Epidermal melanocyte (primary cell): Measurements from ENCODE around the gene NUP62.
"Not testable (repeated sequence)": the region's sequence is repeated elsewhere in the genome, so short reads cannot be mapped to it uniquely, and the experiment has no call there.

Experiments
- DNase-seq: peaks from one replicate; pipeline ENCODE4 v3.0.0; 2011; ENCODE audit warnings: low spot score; ENCODE audit not compliant: insufficient read length

The NUP62 gene

GRCh38 chr19:49925486-49925885 is 3.8 kb downstream of the NUP62 start:
- DNase-seq, result no peak

- DNase-seq, result not testable (repeated sequence)
Measured at GRCh38 chr19:49924881-49925210, 4.5 kb downstream of the NUP62 start.

- DNase-seq, result no peak
Measured at GRCh38 chr19:49924004-49924880, 5.1 kb downstream of the NUP62 start.

GRCh38 chr19:49923055-49924003 is 6.0 kb downstream of the NUP62 start:
- DNase-seq, result no peak

GRCh38 chr19:49921871-49922795 is 7.2 kb downstream of the NUP62 start:
- DNase-seq, result no peak

- DNase-seq, result no peak
Measured at GRCh38 chr19:49920624-49921363, 8.5 kb downstream of the NUP62 start.

DNA sequence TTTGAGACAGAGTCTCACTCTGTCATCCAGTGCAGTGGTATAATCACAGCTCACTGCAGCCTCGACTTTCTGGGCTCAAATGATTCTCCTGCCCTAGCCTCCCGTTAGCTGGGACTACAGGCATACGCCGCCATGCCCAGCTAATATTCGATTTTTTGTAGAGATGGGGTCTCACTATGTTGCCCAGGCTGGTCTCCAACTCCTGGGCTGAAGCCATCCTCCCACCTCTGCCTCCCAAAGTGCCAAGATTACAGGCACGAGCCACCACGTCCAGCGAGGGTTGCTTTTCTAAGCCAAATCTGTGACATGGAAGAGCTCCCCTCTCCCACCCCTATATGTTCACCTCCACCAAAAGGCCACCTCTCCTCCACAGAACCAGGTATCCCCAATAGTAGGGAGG is 11.2 kb downstream of the NUP62 start:
- no peak for DNase-seq

DNA sequence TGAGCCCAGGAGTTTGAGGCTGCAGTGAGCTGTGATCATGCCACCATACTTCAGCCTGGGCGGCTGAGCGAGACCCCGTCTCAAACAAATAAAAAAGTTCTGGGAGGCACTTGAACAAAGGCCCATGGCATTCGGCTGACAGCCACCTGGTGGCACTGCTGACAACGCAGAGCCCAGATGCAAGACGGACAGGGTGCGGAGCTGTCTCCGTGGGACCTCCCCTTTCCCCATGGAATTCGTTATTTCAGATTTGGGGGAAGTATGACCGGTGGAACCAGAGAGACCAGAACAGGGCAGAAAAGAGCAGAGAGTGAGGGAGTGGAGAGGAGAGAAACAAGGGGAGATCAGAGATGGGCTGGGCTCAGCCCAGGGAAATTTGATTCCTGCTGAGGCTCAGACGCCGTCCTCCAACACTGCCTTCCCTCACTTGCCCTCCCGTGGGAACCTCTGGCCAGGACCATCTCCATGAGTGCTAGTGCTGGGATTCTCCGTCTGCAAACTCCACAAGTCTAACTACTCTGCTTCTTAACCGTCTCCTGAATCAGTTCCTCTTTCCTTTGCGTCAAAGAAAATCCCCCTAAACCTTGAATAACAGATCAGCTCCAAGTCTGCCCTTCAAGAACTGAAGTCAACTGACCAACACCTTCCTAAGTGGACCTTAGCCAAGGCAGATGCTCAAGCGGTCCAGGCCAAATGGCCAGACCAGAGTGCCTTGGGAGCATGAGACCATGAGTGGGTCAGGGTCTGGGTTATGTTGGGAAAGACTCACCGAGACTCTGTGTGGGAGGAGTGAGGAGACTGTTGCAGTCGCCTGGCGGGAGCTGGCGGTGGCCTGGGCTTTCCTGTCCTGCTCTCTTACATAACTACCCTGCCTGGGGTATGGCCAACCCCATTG is 12.2 kb downstream of the NUP62 start:
- no peak for DNase-seq

DNA sequence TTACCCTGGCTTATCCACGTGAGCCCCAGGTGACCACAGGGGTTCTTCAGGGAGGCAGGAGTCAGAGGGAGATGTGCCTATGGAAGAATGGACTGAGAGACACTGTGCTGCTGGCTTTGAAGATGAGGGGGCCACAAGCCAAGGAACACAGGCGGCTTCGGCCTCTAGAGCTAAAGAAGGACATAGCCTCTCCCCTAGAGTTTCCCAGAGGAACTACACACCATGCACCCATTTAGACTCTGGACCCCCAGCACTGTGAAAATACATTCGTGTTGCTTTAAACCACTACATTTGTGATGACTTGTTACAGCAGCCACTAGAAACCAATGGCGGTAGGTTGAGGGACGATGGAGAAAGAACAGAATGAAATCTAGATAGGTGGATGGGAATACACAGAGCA is 14.0 kb downstream of the NUP62 start:
- DNase-seq, result no peak

GRCh38 chr19:49913720-49914119 is 15.6 kb downstream of the NUP62 start:
- no peak for DNase-seq

- no peak for DNase-seq
Measured at GRCh38 chr19:49912965-49913685, 16.2 kb downstream of the NUP62 start.

DNA sequence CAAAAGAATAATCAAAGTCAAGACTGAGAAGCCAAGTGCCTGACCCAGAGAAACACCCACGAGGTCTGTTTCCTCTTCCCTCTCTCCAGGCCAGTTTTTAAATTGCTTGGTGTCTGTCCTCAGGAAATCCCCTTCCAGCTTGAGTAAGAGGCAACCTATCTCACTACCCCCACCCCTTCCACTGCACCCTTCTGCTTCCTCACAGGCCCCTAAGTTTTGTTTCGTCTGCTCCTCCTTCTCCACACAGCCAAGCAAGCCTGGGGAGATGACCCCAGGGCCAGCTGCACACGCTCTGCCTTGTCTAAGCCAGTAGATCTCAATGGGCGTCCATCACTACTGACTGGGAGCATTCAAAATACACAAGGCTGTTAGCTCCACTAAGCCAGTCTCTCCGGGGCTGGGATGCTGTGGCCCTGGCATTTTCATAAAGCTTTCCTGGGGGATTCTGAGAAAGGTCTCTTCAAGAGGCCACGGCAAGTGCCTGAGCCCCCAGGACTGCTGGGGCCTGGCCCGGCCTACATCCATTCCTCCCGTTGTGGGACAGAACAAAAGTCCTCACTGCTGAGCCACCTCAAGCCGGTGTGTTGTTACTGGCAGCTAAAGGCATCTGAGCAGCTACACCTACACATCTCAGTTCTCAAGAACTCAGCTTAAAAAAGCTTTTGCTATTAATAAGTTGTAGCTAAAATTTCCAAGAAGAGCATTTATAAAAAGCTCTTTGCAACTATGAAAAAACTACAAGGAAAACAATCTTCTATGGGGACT is 17.7 kb downstream of the NUP62 start:
- no peak for DNase-seq

DNA sequence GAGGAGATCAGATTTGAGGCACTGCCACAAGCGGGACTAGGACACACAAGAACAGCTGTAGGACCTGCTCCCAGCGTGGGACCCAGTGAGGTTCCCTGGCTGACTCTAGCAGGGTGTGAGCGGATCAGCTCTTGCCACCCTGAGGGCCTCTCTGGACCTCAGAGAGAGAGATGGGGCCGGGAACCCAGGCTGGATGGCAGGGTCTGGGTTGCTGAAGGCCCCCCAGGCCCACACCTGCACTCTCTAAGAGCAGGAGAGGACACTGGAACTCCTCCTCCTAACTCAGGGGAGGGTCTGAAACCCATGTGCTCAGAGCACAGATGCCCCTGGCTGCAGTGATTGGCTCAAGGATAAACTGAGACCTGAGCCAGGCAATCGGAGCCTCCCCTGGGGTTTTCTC is 19.1 kb downstream of the NUP62 start:
- no peak for DNase-seq

- no peak for DNase-seq
Measured at GRCh38 chr19:49908480-49909420, 20.6 kb downstream of the NUP62 start.

GRCh38 chr19:49907745-49908446 is 21.4 kb downstream of the NUP62 start:
- no peak for DNase-seq

DNA sequence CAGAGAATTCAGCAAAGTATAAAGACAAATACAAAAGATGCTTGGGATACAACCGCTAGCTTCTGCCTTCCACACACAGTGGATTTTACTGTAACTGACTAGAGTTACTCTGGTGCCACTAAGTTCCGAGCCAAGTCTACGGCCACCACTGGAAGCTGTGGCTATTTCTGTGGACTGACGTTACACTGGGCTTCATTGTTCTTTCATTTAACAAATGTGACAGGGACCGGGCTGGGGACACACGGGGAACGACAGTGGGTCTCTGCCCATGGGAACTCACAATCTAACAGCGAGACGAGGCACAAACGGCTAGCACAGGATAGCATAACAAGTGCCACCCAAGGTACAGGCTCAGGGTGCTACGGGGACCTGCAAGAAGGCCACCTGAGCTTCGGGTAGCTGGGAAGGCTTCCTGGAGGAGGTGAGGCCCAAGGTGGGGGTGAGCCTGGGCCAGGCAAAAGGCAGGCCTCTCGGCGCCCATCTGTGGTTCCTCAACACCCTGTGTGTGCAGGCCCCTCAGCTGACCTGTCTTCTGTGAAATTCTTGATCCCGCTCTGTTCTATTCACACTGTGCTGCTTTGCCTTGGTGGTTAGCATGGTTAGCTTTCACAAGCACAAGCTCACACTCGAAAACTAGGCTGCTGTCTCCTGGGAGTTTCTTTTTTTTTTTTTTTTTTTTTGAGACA is 22.3 kb downstream of the NUP62 start:
- no peak for DNase-seq
